ENCODE data around the gene AFF1.

GRCh38 chr4:87079967-87080366, 145.2 kb downstream of the AFF1 start:
- no peak for TF ChIP-seq CTCF (IDR thresholded peaks at IDR 0.05)
- TF ChIP-seq POLR2A (IDR thresholded peaks at IDR 0.05) = no peak
